SK-N-SH (cell line): ENCODE results near the gene FRMPD1. TPM values are rescaled to one million over a fixed set of nuclear protein-coding genes. Genes with fewer than 3 reads are reported as not detected.

Source experiments
- CTCF ChIA-PET: fragments of 300-600, 350-600 bp; formaldehyde crosslinking; extraction: SDS; loops from one replicate; lab custom pipeline; 2021; lab: Yijun Ruan, JAX
- POLR2A ChIA-PET: fragments of 350-600 bp; sonication (Branson Sonifier 250); formaldehyde crosslinking; extraction: SDS; loops from one replicate; lab custom pipeline; 2020; ENCODE audit warnings: antibody characterized with exemption, inconsistent platforms; lab: Yijun Ruan, JAX
- DNase-seq: peaks from one replicate; pipeline ENCODE4 v3.0.0; 2012
- H2AFZ ChIP-seq: fragments of 200-600 bp; sonication (generic); 2 replicates; pipeline ENCODE4 v1.8.1; 2016; ENCODE audit warnings: antibody characterized with exemption, mild to moderate bottlenecking, low read depth
- H3F3A ChIP-seq: fragments of 200-600 bp; sonication (generic); replicated peaks from 2 replicates; pipeline ENCODE3; 2016; ENCODE audit warnings: antibody characterized with exemption, mild to moderate bottlenecking; ENCODE audit not compliant: insufficient read depth
- H3K27ac ChIP-seq, 2 experiments: fragments of 200-500 bp in 1 of 2; fragments of 200-600 bp in 1 of 2; sonication (Bioruptor generic) in 1 of 2; sonication (generic), shearing (Covaris generic) in 1 of 2; 2 replicates each; pipeline versions ENCODE4 v1.5.1 to v1.6.1; 2014 to 2016; ENCODE audit warnings: low read depth in 2 of 2, inconsistent platforms in 1 of 2, low read length in 1 of 2, mild to moderate bottlenecking in 1 of 2, mixed read lengths in 1 of 2
- H3K27me3 ChIP-seq: fragments of 200-600 bp; sonication (generic), shearing (Covaris generic); 2 replicates; pipeline ENCODE4 v1.6.1; 2016; ENCODE audit warnings: mixed run types; ENCODE audit not compliant: insufficient read depth
- H3K36me3 ChIP-seq, 2 experiments: fragments of 200-500 bp in 1 of 2; fragments of 200-600 bp in 1 of 2; sonication (Bioruptor generic) in 1 of 2; sonication (generic) in 1 of 2; replicated peaks in 1 of 2; 2 replicates each; pipeline versions ENCODE3 to v1.5.1; 2014 to 2016; ENCODE audit warnings: low read length in 1 of 2, mild to moderate bottlenecking in 1 of 2; ENCODE audit not compliant: insufficient read depth in 2 of 2, control insufficient read depth in 1 of 2
- H3K4me1 ChIP-seq, 2 experiments: fragments of 200-500 bp in 1 of 2; fragments of 200-600 bp in 1 of 2; sonication (Bioruptor generic) in 1 of 2; sonication (generic), shearing (Covaris generic) in 1 of 2; 2 replicates each; pipeline versions ENCODE4 v1.5.1 to v1.6.1; 2014 to 2016; ENCODE audit warnings: low read depth in 1 of 2, low read length in 1 of 2, mixed run types in 1 of 2; ENCODE audit not compliant: insufficient read depth in 2 of 2, control insufficient read depth in 1 of 2
- H3K4me2 ChIP-seq: fragments of 200-600 bp; sonication (generic), shearing (Covaris generic); 2 replicates; pipeline ENCODE4 v1.6.1; 2017; ENCODE audit warnings: mixed run types
- H3K4me3 ChIP-seq, 2 experiments: fragments of 200-500 bp in 1 of 2; fragments of 200-600 bp in 1 of 2; sonication (Bioruptor generic) in 1 of 2; sonication (generic), shearing (Covaris generic) in 1 of 2; 2 replicates each; pipeline versions ENCODE4 v1.5.1 to v1.8.1; 2014 to 2016; ENCODE audit warnings: low read depth in 2 of 2, inconsistent platforms in 1 of 2, low read length in 1 of 2, mild to moderate bottlenecking in 1 of 2, mixed read lengths in 1 of 2, moderate library complexity in 1 of 2
- H3K79me2 ChIP-seq: fragments of 200-600 bp; sonication (generic); 2 replicates; pipeline ENCODE4 v1.8.1; 2017; ENCODE audit warnings: mild to moderate bottlenecking; ENCODE audit not compliant: insufficient read depth
- H3K9ac ChIP-seq: fragments of 200-600 bp; sonication (generic); 2 replicates; pipeline ENCODE4 v1.6.1; 2017; ENCODE audit warnings: mixed run types
- H3K9me2 ChIP-seq: fragments of 200-600 bp; sonication (generic); 2 replicates; pipeline ENCODE4 v1.6.1; 2017; ENCODE audit warnings: mixed run types
- H3K9me3 ChIP-seq: fragments of 200-600 bp; sonication (generic); 2 replicates; pipeline ENCODE4 v1.6.1; 2017; ENCODE audit warnings: mixed run types, mild to moderate bottlenecking, moderate library complexity
- H4K20me1 ChIP-seq: fragments of 200-600 bp; sonication (generic); 2 replicates; pipeline ENCODE4 v1.6.1; 2017; ENCODE audit warnings: mild to moderate bottlenecking, mixed run types; ENCODE audit not compliant: insufficient read depth
- FOXM1 ChIP-seq: IDR thresholded peaks from 2 replicates; pipeline ENCODE4 v1.4.0; 2012; ENCODE audit warnings: low read depth, mild to moderate bottlenecking
- IRF3 ChIP-seq: fragments of 150-350 bp; IDR thresholded peaks from 2 replicates; pipeline ENCODE4 v1.6.1; 2016; ENCODE audit warnings: mild to moderate bottlenecking, low read depth, low read length
- MAX ChIP-seq: IDR thresholded peaks from 2 replicates; pipeline ENCODE4 v1.4.0; 2012; ENCODE audit warnings: low read depth
- MXI1 ChIP-seq: IDR thresholded peaks from 2 replicates; pipeline ENCODE4 v1.6.1; 2012; ENCODE audit warnings: mild to moderate bottlenecking, low read depth, low read length, improper control_type of control experiment
- NFIC ChIP-seq: IDR thresholded peaks from 2 replicates; pipeline ENCODE4 v1.4.0; 2012; ENCODE audit warnings: borderline replicate concordance
- RAD21 ChIP-seq: IDR thresholded peaks from 2 replicates; pipeline ENCODE4 v1.6.1; 2012; ENCODE audit warnings: mild to moderate bottlenecking, low read length
- WGBS: methylation state at CpG from one replicate; pipeline ENCODE4 v1.1.6; 2017; ENCODE audit warnings: low lambda C conversion rate; 5-methylcytosine and 5-hydroxymethylcytosine counted together
- polyA plus RNA-seq, 3 experiments: library from polyadenylated mRNA; depleted of rRNA; stranded (reverse); fragments of >200 nt; gene quantifications; 2 replicates each; pipeline ENCODE4 v1.2.3, GENCODE V29; 2012

FRMPD1 gene
- polyA plus RNA-seq, 1 of the 3 experiments (the other 2 are of a cell fraction), result not detected

GRCh38 chr9:37636511-37637448 is 14.0 kb upstream of the FRMPD1 start:
- no peaks in the 10 kb centered on the region for H3K79me2 ChIP-seq
- TF ChIP-seq RAD21, result no peak
- no peak for TF ChIP-seq NFIC
- ChIA-PET CTCF (interaction anchor here (1.1 kb wide), 1 partner anchor 15 kb away, joined by 3 read pairs; no protein-coding TSS in a partner anchor), POLR2A (no interaction called here)
- H3K4me1 ChIP-seq, result no peaks in the 10 kb centered on the region
- H3K9me3 ChIP-seq, result no peaks in the 10 kb centered on the region
- H3K4me3 ChIP-seq, result no peak overlapping the region
- H3F3A ChIP-seq, result no peaks in the 10 kb centered on the region
- H3K27ac ChIP-seq, result no peak overlapping the region
- H3K4me2 ChIP-seq, result no peak overlapping the region
- DNase-seq, result no peak
- no peak overlapping the region for H2AFZ ChIP-seq
- no peaks in the 10 kb centered on the region for H3K36me3 ChIP-seq
- H3K27me3 ChIP-seq, result no peaks in the 10 kb centered on the region; the same call in 1 of the 2 replicates
- 77% methylated on average over 33 of the region's 39 CpGs for WGBS
- H3K9me2 ChIP-seq, result no peaks in the 10 kb centered on the region
- H4K20me1 ChIP-seq, result no peaks in the 10 kb centered on the region
- H3K9ac ChIP-seq, result no peak overlapping the region

- H3K4me2 ChIP-seq, result no peak overlapping the region
- 60% methylated on average over 4 of the region's 4 CpGs for WGBS
- no peaks in the 10 kb centered on the region for H4K20me1 ChIP-seq
- H3K4me3 ChIP-seq, result no peak overlapping the region
- TF ChIP-seq MXI1 (no peak), FOXM1 (no peak), RAD21 (no peak), MAX (no peak)
- DNase-seq, result no peak
- H3K27me3 ChIP-seq, result peaks cover 7% of the 10 kb centered on the region; the same call in 1 of the 2 replicates
- no peak overlapping the region for H3K9ac ChIP-seq
- POLR2A ChIA-PET, result no interaction called here
- CTCF ChIA-PET, result interaction anchor here (0.9 kb wide), 1 partner anchor 11 kb away, joined by 3 read pairs; the partner anchor contains the start of gene FRMPD1
- no peak overlapping the region for H3K27ac ChIP-seq
- H3K79me2 ChIP-seq, result no peaks in the 10 kb centered on the region
- H3K4me1 ChIP-seq, result no peaks in the 10 kb centered on the region
- H2AFZ ChIP-seq, result no peak overlapping the region
- H3K36me3 ChIP-seq, result no peaks in the 10 kb centered on the region
- no peaks in the 10 kb centered on the region for H3K9me3 ChIP-seq
- H3F3A ChIP-seq, result no peaks in the 10 kb centered on the region
- H3K9me2 ChIP-seq, result no peaks in the 10 kb centered on the region; the same call in 1 of the 2 replicates
Observed at GRCh38 chr9:37639109-37639762, 11.5 kb upstream of the FRMPD1 start.

GRCh38 chr9:37639841-37640240 is 10.9 kb upstream of the FRMPD1 start:
- H3K27me3 ChIP-seq, result peaks cover 11% of the 10 kb centered on the region; the same call in 1 of the 2 replicates
- WGBS, result 28% methylated on average over 3 of the region's 3 CpGs
- ChIA-PET POLR2A (no interaction called here), CTCF (interaction anchor here (0.9 kb wide), 1 partner anchor 11 kb away, joined by 3 read pairs; the partner anchor contains the start of gene FRMPD1)
- no peak overlapping the region for H3K4me3 ChIP-seq
- no peak overlapping the region for H2AFZ ChIP-seq
- TF ChIP-seq IRF3, result no peak
- no peaks in the 10 kb centered on the region; the same call in 1 of the 2 replicates for H3K9me2 ChIP-seq
- no peaks in the 10 kb centered on the region for H3F3A ChIP-seq
- no peaks in the 10 kb centered on the region for H3K9me3 ChIP-seq
- no peaks in the 10 kb centered on the region for H4K20me1 ChIP-seq
- no peak overlapping the region for H3K4me2 ChIP-seq
- H3K27ac ChIP-seq, result no peak overlapping the region
- DNase-seq, result no peak
- H3K4me1 ChIP-seq, result no peaks in the 10 kb centered on the region
- no peaks in the 10 kb centered on the region for H3K79me2 ChIP-seq
- no peaks in the 10 kb centered on the region for H3K36me3 ChIP-seq
- H3K9ac ChIP-seq, result no peak overlapping the region
